ENCODE results near the gene LSAMP. TPM values are rescaled to one million over a fixed set of nuclear protein-coding genes. Genes with fewer than 3 reads are reported as not detected.

LSAMP gene
- total RNA-seq, 4 donors from 2014 or later: 4.3 to 5.2 (median 5.0) TPM

DNA sequence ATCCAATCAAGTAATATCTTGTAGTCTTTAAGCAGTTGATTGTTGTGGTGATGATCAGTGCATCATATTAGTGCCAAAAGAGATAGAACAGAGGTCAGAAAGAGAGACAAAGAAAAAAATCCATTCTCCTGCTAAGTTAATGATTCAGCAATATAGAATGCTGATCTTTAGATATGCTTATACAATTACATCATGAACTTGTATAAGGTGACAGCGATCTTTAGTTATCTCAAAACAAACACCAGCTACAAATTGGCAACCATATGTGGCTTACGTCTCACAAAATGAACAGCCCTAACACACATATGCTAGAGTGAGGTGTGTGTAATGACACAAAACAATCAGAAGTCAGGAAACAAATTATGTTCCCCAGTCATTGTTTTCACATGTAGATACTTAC, 12.5 kb downstream of the LSAMP start:
- 60% methylated on average over 2 of the region's 2 CpGs for WGBS
- no peak for DNase-seq (ENCODE audit: low spot score in 2 of 2)
- H3K9me3 ChIP-seq: no peaks in the 10 kb centered on the region
- no peaks in the 10 kb centered on the region for H3K36me3 ChIP-seq
- no peaks in the 10 kb centered on the region for H3K4me1 ChIP-seq
- H3K27me3 ChIP-seq: no peaks in the 10 kb centered on the region
- no peak overlapping the region for H3K27ac ChIP-seq
- no peak overlapping the region for H3K4me3 ChIP-seq
- no peak for TF ChIP-seq POLR2A (IDR thresholded peaks at IDR 0.05)
- no peak for TF ChIP-seq POLR2AphosphoS5 (IDR thresholded peaks at IDR 0.05)
- no peak for TF ChIP-seq EP300 (IDR thresholded peaks at IDR 0.05)
- TF ChIP-seq, protein P1, sequence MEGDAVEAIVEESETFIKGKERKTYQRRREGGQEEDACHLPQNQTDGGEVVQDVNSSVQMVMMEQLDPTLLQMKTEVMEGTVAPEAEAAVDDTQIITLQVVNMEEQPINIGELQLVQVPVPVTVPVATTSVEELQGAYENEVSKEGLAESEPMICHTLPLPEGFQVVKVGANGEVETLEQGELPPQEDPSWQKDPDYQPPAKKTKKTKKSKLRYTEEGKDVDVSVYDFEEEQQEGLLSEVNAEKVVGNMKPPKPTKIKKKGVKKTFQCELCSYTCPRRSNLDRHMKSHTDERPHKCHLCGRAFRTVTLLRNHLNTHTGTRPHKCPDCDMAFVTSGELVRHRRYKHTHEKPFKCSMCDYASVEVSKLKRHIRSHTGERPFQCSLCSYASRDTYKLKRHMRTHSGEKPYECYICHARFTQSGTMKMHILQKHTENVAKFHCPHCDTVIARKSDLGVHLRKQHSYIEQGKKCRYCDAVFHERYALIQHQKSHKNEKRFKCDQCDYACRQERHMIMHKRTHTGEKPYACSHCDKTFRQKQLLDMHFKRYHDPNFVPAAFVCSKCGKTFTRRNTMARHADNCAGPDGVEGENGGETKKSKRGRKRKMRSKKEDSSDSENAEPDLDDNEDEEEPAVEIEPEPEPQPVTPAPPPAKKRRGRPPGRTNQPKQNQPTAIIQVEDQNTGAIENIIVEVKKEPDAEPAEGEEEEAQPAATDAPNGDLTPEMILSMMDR (IDR thresholded peaks at IDR 0.05): no peak

DNA sequence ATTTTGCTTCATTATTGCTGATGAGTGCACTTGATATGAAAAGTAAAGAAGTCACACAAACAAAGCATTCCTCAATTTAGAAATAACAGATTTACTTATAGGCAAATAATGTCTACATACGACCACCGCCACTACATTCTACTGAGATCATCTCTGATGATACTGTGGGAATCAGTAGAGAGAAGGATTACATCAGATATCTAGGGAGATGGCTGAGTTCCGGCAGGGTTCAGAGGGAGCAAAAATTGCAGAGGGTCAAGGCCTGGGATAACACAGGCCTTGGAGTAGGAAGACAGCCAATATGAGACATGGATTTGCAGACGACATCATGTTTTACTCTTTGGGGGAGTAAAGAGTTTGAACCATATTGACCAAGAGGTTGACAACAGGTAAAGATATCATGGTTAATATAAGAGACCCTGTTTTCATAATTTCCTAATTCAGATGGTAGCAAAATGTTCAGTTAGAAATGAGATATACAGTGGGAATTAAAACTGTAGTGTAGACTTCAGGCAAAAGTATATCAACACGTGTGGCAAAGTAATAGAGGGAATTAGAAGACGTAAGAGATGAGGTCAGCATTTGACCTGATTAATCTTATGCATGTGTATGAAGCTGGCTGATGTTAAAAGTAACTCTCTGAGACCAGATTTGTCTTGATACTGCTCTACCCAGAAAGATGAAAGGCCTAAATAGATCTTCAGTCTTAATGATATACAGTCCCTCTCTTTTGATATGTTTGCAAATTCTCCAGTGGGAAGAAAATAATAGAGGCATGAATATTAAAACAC, 15.6 kb downstream of the LSAMP start:
- H3K9me3 ChIP-seq: no peaks in the 10 kb centered on the region
- 79% methylated on average over 6 of the region's 6 CpGs for WGBS
- H3K36me3 ChIP-seq: no peaks in the 10 kb centered on the region
- no peak for DNase-seq (ENCODE audit: low spot score in 2 of 2)
- H3K4me3 ChIP-seq: no peak overlapping the region
- H3K27ac ChIP-seq: no peak overlapping the region
- no peaks in the 10 kb centered on the region for H3K4me1 ChIP-seq
- TF ChIP-seq POLR2AphosphoS5 (IDR thresholded peaks at IDR 0.05) (no peak), EP300 (IDR thresholded peaks at IDR 0.05) (no peak), POLR2A (IDR thresholded peaks at IDR 0.05) (no peak)
- TF ChIP-seq, protein P1 (IDR thresholded peaks at IDR 0.05): no peak
- no peaks in the 10 kb centered on the region for H3K27me3 ChIP-seq

DNA sequence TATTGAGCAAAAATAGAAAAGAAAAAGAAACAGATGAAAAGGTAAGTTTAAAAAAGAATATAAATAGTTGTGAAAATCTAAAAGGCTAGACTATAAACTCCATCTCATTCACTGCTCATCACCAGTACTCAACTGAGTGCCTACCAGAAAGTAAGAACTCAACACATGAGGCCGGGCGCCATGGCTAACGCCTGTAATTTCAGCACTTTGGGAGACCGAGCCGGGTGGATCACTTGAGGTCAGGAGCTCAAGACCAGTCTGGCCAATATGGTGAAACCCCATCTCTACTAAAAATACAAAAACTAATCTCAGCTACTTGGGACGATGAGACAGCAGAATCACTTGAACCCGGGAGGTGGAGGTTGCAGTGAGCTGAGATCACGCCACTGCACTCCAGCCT, 19.3 kb downstream of the LSAMP start:
- H3K27ac ChIP-seq: no peak overlapping the region
- no peak for DNase-seq (ENCODE audit: low spot score in 2 of 2)
- H3K36me3 ChIP-seq: no peaks in the 10 kb centered on the region
- no peak overlapping the region for H3K4me3 ChIP-seq
- TF ChIP-seq POLR2A (IDR thresholded peaks at IDR 0.05) (no peak), EP300 (IDR thresholded peaks at IDR 0.05) (no peak), POLR2AphosphoS5 (IDR thresholded peaks at IDR 0.05) (no peak)
- TF ChIP-seq, protein P1 (IDR thresholded peaks at IDR 0.05): no peak
- WGBS: 86% methylated on average over 8 of the region's 8 CpGs
- H3K9me3 ChIP-seq: no peaks in the 10 kb centered on the region
- no peaks in the 10 kb centered on the region for H3K27me3 ChIP-seq
- no peaks in the 10 kb centered on the region for H3K4me1 ChIP-seq

DNA sequence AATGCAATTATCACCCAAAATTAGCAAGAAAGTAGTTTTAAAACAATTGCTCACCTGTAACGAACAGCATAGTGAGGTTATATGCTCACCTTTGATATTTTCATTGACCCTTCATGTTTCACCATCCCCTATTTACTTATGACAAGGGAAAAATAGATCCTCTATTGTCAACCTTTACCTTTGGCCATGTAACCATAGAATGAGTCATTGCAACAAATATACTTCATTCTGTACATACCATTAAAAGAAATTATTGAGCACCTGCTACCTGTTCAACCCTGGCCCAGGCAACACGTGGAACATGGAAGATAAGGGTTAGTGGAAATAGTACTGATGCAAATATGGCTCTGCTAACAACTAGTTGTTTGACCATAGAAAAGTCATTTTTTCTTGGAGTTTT, 20.2 kb downstream of the LSAMP start:
- Histone ChIP-seq H3K36me3 (no peaks in the 10 kb centered on the region), H3K4me1 (no peaks in the 10 kb centered on the region)
- WGBS: 81% methylated on average over 2 of the region's 2 CpGs

DNA sequence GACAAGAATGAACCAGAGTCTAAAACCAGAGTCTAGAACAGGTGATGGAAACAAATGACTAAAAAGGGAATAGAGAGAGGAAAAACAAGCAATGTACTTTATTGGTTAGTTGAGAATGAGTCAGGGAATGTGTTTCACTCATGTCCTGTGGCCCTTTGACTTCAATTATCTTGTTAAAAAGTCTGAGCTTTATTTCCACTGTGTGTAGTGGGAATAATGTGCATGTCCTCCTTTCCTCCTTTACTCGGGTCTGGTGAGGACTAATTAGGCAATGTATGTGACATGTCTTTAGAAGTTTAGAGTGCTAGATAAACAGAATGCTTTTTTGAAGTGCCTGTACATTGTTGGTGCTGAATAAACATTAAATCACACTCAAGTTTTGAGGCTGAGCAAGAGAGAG, 21.3 kb downstream of the LSAMP start:
- Histone ChIP-seq H3K36me3 (no peaks in the 10 kb centered on the region), H3K9me3 (no peaks in the 10 kb centered on the region), H3K27me3 (no peaks in the 10 kb centered on the region), H3K27ac (no peak overlapping the region), H3K4me3 (no peak overlapping the region), H3K4me1 (no peaks in the 10 kb centered on the region)
- 16% methylated on average over 1 of the region's 1 CpG for WGBS
- TF ChIP-seq, protein P1 (IDR thresholded peaks at IDR 0.05): no peak
- TF ChIP-seq POLR2AphosphoS5 (IDR thresholded peaks at IDR 0.05) (no peak), EP300 (IDR thresholded peaks at IDR 0.05) (no peak), POLR2A (IDR thresholded peaks at IDR 0.05) (no peak)
- no peak for DNase-seq (ENCODE audit: low spot score in 2 of 2)

More for the DNA sequence above, 20.2 kb downstream of the LSAMP start:
- Histone ChIP-seq H3K4me3 (no peak overlapping the region), H3K27ac (no peak overlapping the region), H3K27me3 (no peaks in the 10 kb centered on the region), H3K9me3 (no peaks in the 10 kb centered on the region)
- TF ChIP-seq EP300 (IDR thresholded peaks at IDR 0.05): no peak
- TF ChIP-seq POLR2AphosphoS5 (IDR thresholded peaks at IDR 0.05): no peak
- TF ChIP-seq, protein P1 (IDR thresholded peaks at IDR 0.05): no peak
- no peak for TF ChIP-seq POLR2A (IDR thresholded peaks at IDR 0.05)
- no peak for DNase-seq (ENCODE audit: low spot score in 2 of 2)
